ENCODE measurements around the gene CLDN5.

The CLDN5 gene

GRCh38 chr22:19530751-19531150 is 6.5 kb upstream of the CLDN5 start:
- Histone ChIP-seq H3K4me3 (ENCODE audit: low read depth in 1 of 2, low read length in 2 of 2) (no peak overlapping the region), H3K27ac (ENCODE audit: low read length) (no peak overlapping the region), H3K27me3 (ENCODE audit: insufficient read depth, low read length, poor library complexity) (no peaks in the 10 kb centered on the region), H3K79me2 (ENCODE audit: insufficient read depth, low read length) (no peaks in the 10 kb centered on the region), H3K4me1 (ENCODE audit: insufficient read depth, low read length) (peaks cover 7% of the 10 kb centered on the region; the same call in 1 of the 2 replicates), H3K9me3 (ENCODE audit: insufficient read depth, low read length, severe bottlenecking) (no peaks in the 10 kb centered on the region), H3K4me2 (ENCODE audit: insufficient read depth, low read length) (no peak overlapping the region), H3K36me3 (ENCODE audit: insufficient read depth, low read length) (no peaks in the 10 kb centered on the region), H2AFZ (ENCODE audit: low read depth, low read length) (no peak overlapping the region), H3K9ac (ENCODE audit: low read depth, low read length) (no peak overlapping the region), H4K20me1 (ENCODE audit: insufficient read depth, low read length) (peaks cover 4% of the 10 kb centered on the region; the same call in 1 of the 2 replicates)
- TF ChIP-seq CTCF (IDR thresholded peaks at IDR 0.05; ENCODE audit: borderline replicate concordance, extremely low read depth, low read length, poor library complexity, severe bottlenecking) (no peak), EZH2 (IDR thresholded peaks at IDR 0.05; ENCODE audit: borderline replicate concordance, low read depth, low read length, severe bottlenecking) (no peak)
- ATAC-seq (ENCODE audit: insufficient read depth, low read depth) (no peak), DNase-seq (no peak)

- Histone ChIP-seq H2AFZ (ENCODE audit: low read depth, low read length) (no peak overlapping the region), H3K4me1 (ENCODE audit: insufficient read depth, low read length) (peaks cover 2% of the 10 kb centered on the region; the same call in 1 of the 2 replicates), H3K79me2 (ENCODE audit: insufficient read depth, low read length) (no peaks in the 10 kb centered on the region), H3K27me3 (ENCODE audit: insufficient read depth, low read length, poor library complexity) (no peaks in the 10 kb centered on the region), H3K9me3 (ENCODE audit: insufficient read depth, low read length, severe bottlenecking) (no peaks in the 10 kb centered on the region), H3K36me3 (ENCODE audit: insufficient read depth, low read length) (no peaks in the 10 kb centered on the region), H3K27ac (ENCODE audit: low read length) (no peak overlapping the region), H3K9ac (ENCODE audit: low read depth, low read length) (no peak overlapping the region), H3K4me3 (ENCODE audit: low read depth in 1 of 2, low read length in 2 of 2) (no peak overlapping the region), H4K20me1 (ENCODE audit: insufficient read depth, low read length) (peaks cover 4% of the 10 kb centered on the region; the same call in 1 of the 2 replicates), H3K4me2 (ENCODE audit: insufficient read depth, low read length) (no peak overlapping the region)
- no peak for TF ChIP-seq EZH2 (IDR thresholded peaks at IDR 0.05; ENCODE audit: borderline replicate concordance, low read depth, low read length, severe bottlenecking)
- TF ChIP-seq CTCF (IDR thresholded peaks at IDR 0.05; ENCODE audit: borderline replicate concordance, extremely low read depth, low read length, poor library complexity, severe bottlenecking): no peak
- DNase-seq (no peak), ATAC-seq (ENCODE audit: insufficient read depth, low read depth) (no peak)
Measured at GRCh38 chr22:19529811-19530210, 5.6 kb upstream of the CLDN5 start.

- H3K4me3 ChIP-seq (ENCODE audit: low read depth in 1 of 2, low read length in 2 of 2): no peak overlapping the region
- H3K9me3 ChIP-seq (ENCODE audit: insufficient read depth, low read length, severe bottlenecking): no peaks in the 10 kb centered on the region
- no peak for ATAC-seq (ENCODE audit: insufficient read depth, low read depth)
- H3K4me2 ChIP-seq (ENCODE audit: insufficient read depth, low read length): no peak overlapping the region
- no peaks in the 10 kb centered on the region for H3K27me3 ChIP-seq (ENCODE audit: insufficient read depth, low read length, poor library complexity)
- no peak overlapping the region for H3K9ac ChIP-seq (ENCODE audit: low read depth, low read length)
- H3K27ac ChIP-seq (ENCODE audit: low read length): no peak overlapping the region
- H3K79me2 ChIP-seq (ENCODE audit: insufficient read depth, low read length): no peaks in the 10 kb centered on the region
- H3K36me3 ChIP-seq (ENCODE audit: insufficient read depth, low read length): peaks cover 11% of the 10 kb centered on the region
- DNase-seq: no peak
- no peaks in the 10 kb centered on the region for H3K4me1 ChIP-seq (ENCODE audit: insufficient read depth, low read length)
- no peak for TF ChIP-seq CTCF (IDR thresholded peaks at IDR 0.05; ENCODE audit: borderline replicate concordance, extremely low read depth, low read length, poor library complexity, severe bottlenecking)
- H2AFZ ChIP-seq (ENCODE audit: low read depth, low read length): no peak overlapping the region
- H4K20me1 ChIP-seq (ENCODE audit: insufficient read depth, low read length): peaks cover 4% of the 10 kb centered on the region; the same call in 1 of the 2 replicates
Measured at GRCh38 chr22:19527861-19528417, 3.7 kb upstream of the CLDN5 start.

All from DND-41 (cell line).